ENCODE results near the gene RALY. TPM values are rescaled to one million over a fixed set of nuclear protein-coding genes. Genes with fewer than 3 reads are reported as not detected.

The RALY gene
- total RNA-seq, 6 donors from 2014 or later = 116 to 157 (median 147) TPM

DNA sequence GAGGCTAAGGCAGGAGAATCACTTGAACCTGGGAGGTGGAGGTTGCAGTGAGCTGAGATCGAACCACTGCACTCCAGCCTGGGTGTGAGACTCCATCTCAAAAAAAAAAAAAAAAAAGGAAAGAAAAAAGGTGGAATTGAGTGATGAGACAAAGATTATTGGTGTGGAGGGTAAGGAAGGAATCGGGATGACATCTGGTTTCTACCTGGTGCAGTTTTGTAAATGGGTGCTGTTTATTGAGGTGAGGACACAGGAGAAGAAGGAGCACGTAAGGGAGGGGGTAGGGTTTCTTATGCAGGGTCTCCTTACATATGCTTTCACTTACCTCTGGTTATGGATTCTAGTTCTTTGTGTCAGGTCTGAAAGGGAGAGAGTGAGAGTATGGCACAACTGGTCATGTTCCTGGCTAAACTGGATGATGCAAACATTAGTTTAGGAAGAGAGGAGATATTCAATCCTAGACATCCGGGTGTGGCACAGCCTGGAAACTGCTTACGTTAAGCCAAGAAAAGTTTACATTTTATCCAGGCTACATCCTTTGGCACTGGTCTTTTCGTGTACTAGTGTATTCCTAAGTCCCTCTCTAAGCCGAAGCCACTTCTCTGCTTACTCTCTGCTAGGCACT is 5.4 kb downstream of the RALY start:
- DNase-seq = no peak
- peaks cover 68 to 81% (median 71%) of the 10 kb centered on the region in 4 donors for H3K4me1 ChIP-seq
- no peaks in the 10 kb centered on the region for H3K27me3 ChIP-seq
- no peaks in the 10 kb centered on the region for H3K9me3 ChIP-seq
- H3K36me3 ChIP-seq = no peaks in the 10 kb centered on the region
- ATAC-seq (ENCODE audit: low FRiP score in 2 of 2) = no peak
- no peak for TF ChIP-seq POLR2A (IDR thresholded peaks at IDR 0.05)
- TF ChIP-seq, protein P1, sequence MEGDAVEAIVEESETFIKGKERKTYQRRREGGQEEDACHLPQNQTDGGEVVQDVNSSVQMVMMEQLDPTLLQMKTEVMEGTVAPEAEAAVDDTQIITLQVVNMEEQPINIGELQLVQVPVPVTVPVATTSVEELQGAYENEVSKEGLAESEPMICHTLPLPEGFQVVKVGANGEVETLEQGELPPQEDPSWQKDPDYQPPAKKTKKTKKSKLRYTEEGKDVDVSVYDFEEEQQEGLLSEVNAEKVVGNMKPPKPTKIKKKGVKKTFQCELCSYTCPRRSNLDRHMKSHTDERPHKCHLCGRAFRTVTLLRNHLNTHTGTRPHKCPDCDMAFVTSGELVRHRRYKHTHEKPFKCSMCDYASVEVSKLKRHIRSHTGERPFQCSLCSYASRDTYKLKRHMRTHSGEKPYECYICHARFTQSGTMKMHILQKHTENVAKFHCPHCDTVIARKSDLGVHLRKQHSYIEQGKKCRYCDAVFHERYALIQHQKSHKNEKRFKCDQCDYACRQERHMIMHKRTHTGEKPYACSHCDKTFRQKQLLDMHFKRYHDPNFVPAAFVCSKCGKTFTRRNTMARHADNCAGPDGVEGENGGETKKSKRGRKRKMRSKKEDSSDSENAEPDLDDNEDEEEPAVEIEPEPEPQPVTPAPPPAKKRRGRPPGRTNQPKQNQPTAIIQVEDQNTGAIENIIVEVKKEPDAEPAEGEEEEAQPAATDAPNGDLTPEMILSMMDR (IDR thresholded peaks at IDR 0.05) = no peak
- TF ChIP-seq EP300 (IDR thresholded peaks at IDR 0.05) = no peak
- no peak for TF ChIP-seq POLR2AphosphoS5 (IDR thresholded peaks at IDR 0.05)
- H3K4me3 ChIP-seq = no peak overlapping the region
- WGBS, 2 donors = 59 to 74% methylated on average over 7 of the region's 7 CpGs
- H3K27ac ChIP-seq = peak overlapping the region in 2 of 4 donors; percentile 36 to 54

DNA sequence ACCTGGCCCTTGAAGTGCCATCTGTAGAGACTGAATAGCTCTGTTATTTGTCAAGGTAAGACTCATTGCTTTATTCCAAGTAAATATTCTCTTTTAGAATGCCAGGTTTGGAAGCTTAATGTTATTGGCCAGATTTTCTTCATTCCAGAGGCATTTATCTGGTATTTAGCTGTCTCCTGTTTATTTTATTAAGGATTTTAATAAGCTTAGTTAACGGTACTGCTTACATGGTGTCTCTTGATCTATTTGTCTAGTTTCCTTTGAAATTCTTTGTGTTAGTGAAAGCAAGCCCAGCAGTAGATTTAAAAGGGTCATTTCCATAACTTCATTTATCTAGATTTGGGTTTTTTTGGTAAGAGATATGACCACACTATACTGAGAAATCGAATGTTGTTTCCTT is 7.7 kb downstream of the RALY start:
- WGBS, 2 donors = 34 to 40% methylated on average over 2 of the region's 2 CpGs
- no peak overlapping the region for H3K27ac ChIP-seq
- H3K9me3 ChIP-seq = no peaks in the 10 kb centered on the region
- H3K4me1 ChIP-seq = peaks cover 56 to 74% (median 65%) of the 10 kb centered on the region in 4 donors
- TF ChIP-seq, protein P1 (IDR thresholded peaks at IDR 0.05) = no peak
- no peak for TF ChIP-seq POLR2A (IDR thresholded peaks at IDR 0.05)
- no peak for ATAC-seq (ENCODE audit: low FRiP score in 2 of 2)
- no peaks in the 10 kb centered on the region for H3K36me3 ChIP-seq
- DNase-seq = no peak
- H3K27me3 ChIP-seq = no peaks in the 10 kb centered on the region
- no peak overlapping the region for H3K4me3 ChIP-seq

DNA sequence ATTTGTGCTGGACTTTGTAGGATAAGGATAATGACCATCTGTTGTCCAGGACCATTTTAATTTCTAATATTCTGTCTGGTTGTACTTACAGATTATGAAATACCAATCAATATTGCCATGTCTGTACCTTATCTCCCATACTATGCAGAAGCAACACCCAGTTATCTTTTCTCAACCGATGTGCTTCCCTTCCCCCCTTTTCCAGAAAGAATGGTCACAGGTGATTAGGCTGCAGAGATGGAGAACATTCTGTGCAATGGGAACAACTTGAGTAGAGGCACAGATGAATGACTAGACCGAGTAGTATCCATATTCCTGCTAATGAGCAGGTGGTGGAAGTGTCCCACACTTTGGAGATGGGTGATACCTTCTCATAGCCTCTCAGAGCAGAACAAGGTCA is 10.5 kb downstream of the RALY start:
- no peaks in the 10 kb centered on the region for H3K9me3 ChIP-seq
- DNase-seq (no peak), ATAC-seq (ENCODE audit: low FRiP score in 2 of 2) (no peak)
- no peaks in the 10 kb centered on the region for H3K27me3 ChIP-seq
- WGBS, 2 donors = 54 to 71% methylated on average over 2 of the region's 2 CpGs
- no peaks in the 10 kb centered on the region for H3K36me3 ChIP-seq
- no peak overlapping the region for H3K4me3 ChIP-seq
- H3K27ac ChIP-seq = no peak overlapping the region
- TF ChIP-seq, protein P1 (IDR thresholded peaks at IDR 0.05) = no peak
- TF ChIP-seq POLR2A (IDR thresholded peaks at IDR 0.05) (no peak), EP300 (IDR thresholded peaks at IDR 0.05) (no peak)
- peaks cover 35 to 57% (median 46%) of the 10 kb centered on the region in 4 donors for H3K4me1 ChIP-seq

DNA sequence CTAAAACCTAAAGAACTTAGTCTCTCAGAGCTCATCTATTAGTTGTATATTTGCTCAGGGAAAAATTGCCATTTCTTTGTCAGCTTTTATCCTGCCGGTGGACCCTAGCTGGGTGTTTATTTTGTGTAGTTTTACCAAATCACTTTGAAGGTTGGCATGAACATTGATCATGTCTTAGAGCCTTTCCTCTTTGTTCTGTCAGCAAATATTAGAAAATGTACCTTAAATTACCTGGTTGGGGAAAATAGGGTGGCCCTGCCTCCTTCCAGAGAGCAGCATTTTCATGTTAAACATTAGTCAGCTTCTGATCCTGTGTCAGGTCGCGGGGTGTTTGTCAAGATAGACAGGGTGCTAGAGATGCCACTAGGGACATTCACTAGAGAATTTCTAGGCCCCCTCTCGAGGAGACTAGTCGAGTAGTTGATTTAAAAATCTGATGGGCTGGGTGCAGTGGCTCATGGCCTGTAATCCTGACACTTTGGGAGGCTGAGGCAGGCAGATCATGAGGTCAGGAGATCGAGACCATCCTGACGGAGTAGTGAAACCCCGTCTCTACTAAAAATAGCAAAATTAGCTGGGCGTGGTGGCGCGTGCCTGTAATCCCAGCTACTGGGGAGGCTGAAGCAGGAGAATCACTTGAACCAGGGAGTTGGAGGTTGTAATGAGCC is 11.2 kb downstream of the RALY start:
- Histone ChIP-seq H3K27ac (no peak overlapping the region), H3K9me3 (no peaks in the 10 kb centered on the region), H3K27me3 (no peaks in the 10 kb centered on the region), H3K4me3 (no peak overlapping the region), H3K4me1 (peaks cover 35 to 57% (median 46%) of the 10 kb centered on the region in 4 donors), H3K36me3 (no peaks in the 10 kb centered on the region)
- DNase-seq (no peak), ATAC-seq (ENCODE audit: low FRiP score in 2 of 2) (no peak)
- WGBS, 2 donors = 85 to 87% methylated on average over 11 of the region's 11 CpGs
- TF ChIP-seq, protein P1 (IDR thresholded peaks at IDR 0.05) = no peak
- TF ChIP-seq EP300 (IDR thresholded peaks at IDR 0.05) (no peak), POLR2A (IDR thresholded peaks at IDR 0.05) (no peak), POLR2AphosphoS5 (IDR thresholded peaks at IDR 0.05) (no peak)

DNA sequence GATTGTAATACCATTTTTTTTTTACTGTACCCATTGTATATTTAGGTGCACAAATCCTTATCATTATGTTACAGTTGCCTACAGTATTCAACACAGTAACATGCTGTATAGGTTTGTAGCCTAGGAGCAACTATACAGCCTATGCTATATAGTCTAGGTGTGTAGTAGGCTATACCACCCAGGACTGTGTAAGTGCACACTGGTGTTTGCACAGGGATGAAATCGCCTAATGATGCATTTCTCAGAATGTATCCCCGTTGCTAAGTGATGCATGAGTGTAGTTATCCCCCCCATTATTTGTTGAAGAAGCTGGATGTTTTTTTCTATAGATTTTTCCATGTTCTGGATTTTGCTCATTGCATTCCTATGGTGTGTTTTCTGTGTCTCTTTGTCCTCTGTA is 12.9 kb downstream of the RALY start:
- Histone ChIP-seq H3K9me3 (no peaks in the 10 kb centered on the region), H3K27me3 (no peaks in the 10 kb centered on the region), H3K36me3 (no peaks in the 10 kb centered on the region), H3K27ac (no peak overlapping the region), H3K4me3 (no peak overlapping the region), H3K4me1 (peaks cover 28 to 55% (median 39%) of the 10 kb centered on the region in 4 donors)
- DNase-seq = no peak
- 85 to 88% methylated on average over 2 of the region's 2 CpGs for WGBS, 2 donors
- ATAC-seq (ENCODE audit: low FRiP score in 2 of 2) = no peak
- TF ChIP-seq POLR2AphosphoS5 (IDR thresholded peaks at IDR 0.05) (no peak), POLR2A (IDR thresholded peaks at IDR 0.05) (no peak), EP300 (IDR thresholded peaks at IDR 0.05) (no peak)
- TF ChIP-seq, protein P1 (IDR thresholded peaks at IDR 0.05) = no peak

All from upper lobe of left lung (tissue), 6 donors.